ENCODE data around the gene GRAP2. TPM values are rescaled to one million over a fixed set of nuclear protein-coding genes. Genes with fewer than 3 reads are reported as not detected.

The GRAP2 gene
- total RNA-seq, 2 experiments from 2014 or later, result 37.7 to 38.1 TPM

- ChIA-PET CTCF (interaction anchor here (0.6 to 3.2 kb wide), 10 partner anchors 8 to 608 kb away, joined by 3 to 18 read pairs (median 7); no protein-coding TSS in a partner anchor), POLR2A (interaction anchor here (1.2 to 11.3 kb wide), 3 partner anchors 16 to 67 kb away, joined by 3 to 219 read pairs (median 4); no protein-coding TSS in a partner anchor)
- no peak overlapping the region for H3K27ac Mint-ChIP-seq
- H3K4me3 Mint-ChIP-seq, result no peak overlapping the region
- peaks cover 4% of the 10 kb centered on the region for H3K36me3 Mint-ChIP-seq
- intact Hi-C loops (cut with micrococcal nuclease), result no loop called here
- H3K4me1 Mint-ChIP-seq (ENCODE audit: low read depth), result peaks cover 47% of the 10 kb centered on the region
- H3K27me3 Mint-ChIP-seq, result no peaks in the 10 kb centered on the region
- no peak for DNase-seq
- no peaks in the 10 kb centered on the region for H3K9me3 Mint-ChIP-seq
Measured at GRCh38 chr22:39926753-39927152, 25.9 kb downstream of the GRAP2 start.

DNA sequence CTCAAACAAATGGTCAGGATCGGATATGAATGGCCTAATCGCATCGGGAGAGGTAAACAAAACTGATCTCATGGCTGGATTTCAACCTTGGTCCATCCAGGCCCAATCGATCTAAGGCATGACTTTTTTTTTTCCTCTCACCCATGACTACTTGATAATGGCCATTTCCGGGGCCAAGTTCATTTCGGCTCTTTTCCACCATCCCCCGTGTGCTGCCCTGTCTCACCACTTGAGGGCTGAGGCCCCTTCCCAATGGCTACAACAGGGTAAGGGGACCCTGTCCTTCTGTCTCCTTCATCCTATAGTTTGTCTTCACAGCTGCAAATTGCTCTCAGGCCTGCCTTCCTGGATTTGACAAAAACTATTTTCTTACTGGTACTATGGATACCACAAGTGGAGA is 26.7 kb downstream of the GRAP2 start:
- Mint-ChIP-seq H3K4me3 (no peak overlapping the region), H3K9me3 (no peaks in the 10 kb centered on the region), H3K27ac (no peak overlapping the region), H3K4me1 (ENCODE audit: low read depth) (peaks cover 44% of the 10 kb centered on the region), H3K27me3 (no peaks in the 10 kb centered on the region), H3K36me3 (peaks cover 4% of the 10 kb centered on the region)
- intact Hi-C loops (cut with micrococcal nuclease), result no loop called here
- ChIA-PET CTCF (interaction anchor here (1.2 to 3.2 kb wide), 5 partner anchors 11 to 393 kb away, joined by 3 to 18 read pairs (median 9); no protein-coding TSS in a partner anchor), POLR2A (interaction anchor here (0.6 to 11.3 kb wide), 3 partner anchors 17 to 430 kb away, joined by 3 to 219 read pairs (median 3); no protein-coding TSS in a partner anchor)
- DNase-seq, result peak; percentile 62

GRCh38 chr22:39928536-39929520 is 27.9 kb downstream of the GRAP2 start:
- H3K27me3 Mint-ChIP-seq, result no peaks in the 10 kb centered on the region
- ChIA-PET CTCF (interaction anchor here (0.5 to 2.6 kb wide), 11 partner anchors 11 to 400 kb away, joined by 3 to 11 read pairs (median 4); partner anchors contain the start of gene FAM83F), POLR2A (interaction anchor here (11.3 kb wide), 1 partner anchor 18 kb away, joined by 219 read pairs; no protein-coding TSS in a partner anchor)
- peaks cover 4% of the 10 kb centered on the region for H3K36me3 Mint-ChIP-seq
- H3K27ac Mint-ChIP-seq, result no peak overlapping the region
- intact Hi-C loops (cut with micrococcal nuclease), result loop anchor here (1.0 kb wide), 1 partner anchor 9 kb away; no protein-coding TSS in a partner anchor
- no peak overlapping the region for H3K4me3 Mint-ChIP-seq
- H3K4me1 Mint-ChIP-seq (ENCODE audit: low read depth), result peaks cover 44% of the 10 kb centered on the region
- H3K9me3 Mint-ChIP-seq, result no peaks in the 10 kb centered on the region
- DNase-seq, result no peak

GRCh38 chr22:39931251-39931650 is 30.4 kb downstream of the GRAP2 start:
- ChIA-PET CTCF (no interaction called here), POLR2A (interaction anchor here (11.3 kb wide), 1 partner anchor 21 kb away, joined by 219 read pairs; no protein-coding TSS in a partner anchor)

DNA sequence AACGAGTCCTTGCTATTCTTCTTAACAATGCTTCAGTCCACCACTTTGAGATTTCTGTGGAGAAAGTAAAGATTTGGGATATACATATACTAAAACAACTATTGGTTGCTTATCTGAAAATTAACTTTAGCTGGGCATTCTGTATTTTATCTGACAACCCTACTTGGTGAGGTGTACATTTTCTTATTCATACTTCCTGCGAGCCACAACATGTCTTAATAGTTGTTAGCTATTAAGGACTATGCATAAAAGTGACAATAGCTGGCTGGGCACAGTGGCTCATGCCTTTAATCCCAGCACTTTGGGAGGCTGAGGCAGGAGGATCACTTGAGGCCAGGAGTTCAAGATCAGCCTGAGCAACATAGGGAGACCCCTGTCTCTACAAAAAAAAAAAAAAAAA is 31.3 kb downstream of the GRAP2 start:
- intact Hi-C loops (cut with micrococcal nuclease), result loop anchor here (2.0 to 10.0 kb wide), 3 partner anchors 87 to 413 kb away; partner anchors contain the start of genes ADSL and RPS19BP1
- Mint-ChIP-seq H3K4me3 (peak overlapping the region; percentile 10), H3K27ac (no peak overlapping the region), H3K36me3 (peaks cover under 1% of the 10 kb centered on the region), H3K4me1 (ENCODE audit: low read depth) (peaks cover 49% of the 10 kb centered on the region), H3K9me3 (no peaks in the 10 kb centered on the region), H3K27me3 (no peaks in the 10 kb centered on the region)
- DNase-seq, result no peak
- ChIA-PET POLR2A (interaction anchor here (1.8 kb wide), 1 partner anchor 11 kb away, joined by 10 read pairs; no protein-coding TSS in a partner anchor), CTCF (interaction anchor here (0.6 to 4.4 kb wide), 14 partner anchors 8 to 398 kb away, joined by 3 to 45 read pairs (median 12); no protein-coding TSS in a partner anchor)

More at GRCh38 chr22:39931251-39931650, 30.4 kb downstream of the GRAP2 start:
- Mint-ChIP-seq H3K4me3 (no peak overlapping the region), H3K27me3 (no peaks in the 10 kb centered on the region), H3K4me1 (ENCODE audit: low read depth) (peaks cover 42% of the 10 kb centered on the region), H3K9me3 (no peaks in the 10 kb centered on the region), H3K36me3 (peaks cover 4% of the 10 kb centered on the region), H3K27ac (no peak overlapping the region)
- intact Hi-C loops (cut with micrococcal nuclease), result loop anchor here (10.0 kb wide), 2 partner anchors 86 to 414 kb away; partner anchors contain the start of gene ADSL
- DNase-seq, result peak; percentile 29

GRCh38 chr22:39932918-39933649 is 32.2 kb downstream of the GRAP2 start:
- Mint-ChIP-seq H3K4me3 (peak overlapping the region; percentile 74), H3K36me3 (no peaks in the 10 kb centered on the region), H3K27me3 (no peaks in the 10 kb centered on the region), H3K9me3 (no peaks in the 10 kb centered on the region), H3K27ac (peak overlapping the region; percentile 79), H3K4me1 (ENCODE audit: low read depth) (peaks cover 58% of the 10 kb centered on the region)
- ChIA-PET POLR2A (interaction anchor here (0.7 to 2.3 kb wide), 9 partner anchors 8 to 292 kb away, joined by 3 to 10 read pairs (median 4); no protein-coding TSS in a partner anchor), CTCF (interaction anchor here (0.6 to 4.4 kb wide), 17 partner anchors 9 to 414 kb away, joined by 3 to 45 read pairs (median 10); partner anchors contain the start of gene FAM83F)
- intact Hi-C loops (cut with micrococcal nuclease), result loop anchor here (1.0 to 10.0 kb wide), 5 partner anchors 8 to 412 kb away; partner anchors contain the start of genes ADSL and RPS19BP1
- peak; percentile 76 for DNase-seq

DNA sequence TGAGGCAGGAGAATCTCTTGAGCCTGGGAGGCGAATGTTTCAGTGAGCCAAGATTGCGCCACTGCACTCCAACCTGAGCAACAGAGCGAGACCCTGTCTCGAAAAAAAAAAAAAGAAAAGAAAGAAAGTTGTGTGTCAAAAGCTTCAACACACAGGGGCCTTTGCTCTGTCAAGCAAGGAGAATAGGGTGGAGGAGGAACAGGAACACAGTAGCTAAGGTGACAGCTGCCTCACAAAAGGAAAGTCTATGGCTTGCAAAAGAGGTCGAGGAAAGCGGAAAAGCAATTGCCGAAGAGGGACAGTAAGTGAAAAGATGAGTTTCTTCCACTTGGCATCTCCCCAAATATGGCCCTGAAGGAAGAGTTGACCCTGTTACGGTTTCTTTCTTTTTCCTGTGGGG is 32.9 kb downstream of the GRAP2 start:
- ChIA-PET POLR2A (interaction anchor here (1.1 to 2.3 kb wide), 9 partner anchors 8 to 93 kb away, joined by 3 to 10 read pairs (median 3); no protein-coding TSS in a partner anchor), CTCF (interaction anchor here (0.8 to 4.4 kb wide), 14 partner anchors 9 to 399 kb away, joined by 3 to 45 read pairs (median 12); partner anchors contain the start of gene FAM83F)
- Mint-ChIP-seq H3K4me3 (peak overlapping the region; percentile 74), H3K27me3 (no peaks in the 10 kb centered on the region), H3K36me3 (no peaks in the 10 kb centered on the region), H3K4me1 (ENCODE audit: low read depth) (peaks cover 65% of the 10 kb centered on the region), H3K27ac (peak overlapping the region; percentile 79), H3K9me3 (no peaks in the 10 kb centered on the region)
- intact Hi-C loops (cut with micrococcal nuclease), result loop anchor here (1.0 to 10.0 kb wide), 5 partner anchors 8 to 411 kb away; partner anchors contain the start of genes ADSL and RPS19BP1
- DNase-seq, result no peak

DNA sequence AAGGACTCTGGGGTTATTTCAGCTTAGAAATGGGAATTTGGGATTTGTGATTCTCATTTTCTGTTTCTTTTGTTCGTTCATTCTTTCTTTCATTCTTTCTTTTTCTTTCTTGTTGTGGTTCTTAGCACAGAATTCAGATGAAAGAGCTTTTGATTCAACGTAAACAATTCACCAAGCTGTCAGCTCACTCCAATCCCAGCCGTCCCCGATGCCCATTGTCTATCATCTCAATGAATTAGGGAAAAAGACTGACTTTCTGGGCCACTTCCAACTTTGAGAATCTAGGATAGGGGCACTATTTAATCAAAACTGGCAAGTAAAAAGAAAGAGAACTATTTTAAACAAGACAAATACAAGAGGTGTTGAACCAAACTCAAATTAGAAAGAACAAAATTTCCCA is 34.2 kb downstream of the GRAP2 start:
- H3K36me3 Mint-ChIP-seq, result no peaks in the 10 kb centered on the region
- POLR2A ChIA-PET, result interaction anchor here (0.6 to 2.3 kb wide), 10 partner anchors 10 to 109 kb away, joined by 3 to 5 read pairs (median 3); no protein-coding TSS in a partner anchor
- peaks cover 76% of the 10 kb centered on the region for H3K4me1 Mint-ChIP-seq (ENCODE audit: low read depth)
- no peaks in the 10 kb centered on the region for H3K27me3 Mint-ChIP-seq
- peak overlapping the region; percentile 74 for H3K4me3 Mint-ChIP-seq
- no peak for DNase-seq
- H3K9me3 Mint-ChIP-seq, result no peaks in the 10 kb centered on the region
- intact Hi-C loops (cut with micrococcal nuclease), result loop anchor here (5.0 to 10.0 kb wide), 3 partner anchors 33 to 410 kb away; partner anchors contain the start of genes ADSL and GRAP2
- CTCF ChIA-PET, result interaction anchor here (0.7 to 4.4 kb wide), 10 partner anchors 8 to 370 kb away, joined by 3 to 45 read pairs (median 3); no protein-coding TSS in a partner anchor
- H3K27ac Mint-ChIP-seq, result peak overlapping the region; percentile 79

- Mint-ChIP-seq H3K36me3 (no peaks in the 10 kb centered on the region), H3K27ac (peak overlapping the region; percentile 86), H3K4me3 (peak overlapping the region; percentile 74)
Measured at GRCh38 chr22:39935612-39936011, 34.7 kb downstream of the GRAP2 start.

DNA sequence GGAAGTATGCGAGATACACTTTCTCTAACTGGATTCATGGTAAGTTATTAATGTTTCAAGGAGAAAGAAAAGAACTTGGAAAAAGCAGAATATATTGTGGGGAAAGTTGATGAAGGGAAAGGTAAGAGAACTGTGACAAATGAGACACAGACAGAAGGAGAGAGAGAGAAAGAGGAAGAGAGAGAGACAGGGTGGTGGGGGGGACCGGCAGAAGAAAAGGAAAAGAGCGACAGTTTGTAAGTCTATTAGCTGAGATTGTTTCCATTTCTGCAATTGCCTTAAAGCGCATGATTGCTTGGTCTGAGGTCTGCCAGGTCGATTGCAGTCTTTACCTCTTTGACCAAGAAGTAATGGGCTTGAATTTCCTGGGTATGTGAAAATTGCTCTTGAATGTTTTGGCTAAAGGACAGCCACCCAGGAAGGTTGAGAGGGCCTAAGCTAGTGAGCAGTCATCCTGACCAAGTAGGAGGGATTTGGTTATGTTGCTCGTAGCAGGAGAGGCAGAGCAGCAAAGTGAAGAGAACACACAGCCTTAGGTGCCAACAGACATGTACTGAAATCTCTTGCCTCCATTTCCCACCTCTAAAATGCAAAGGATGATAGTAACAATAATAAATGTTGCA is 35.8 kb downstream of the GRAP2 start:
- intact Hi-C loops (cut with micrococcal nuclease), result loop anchor here (5.0 to 10.0 kb wide), 3 partner anchors 34 to 408 kb away; partner anchors contain the start of genes ADSL and GRAP2
- H3K27ac Mint-ChIP-seq, result peak overlapping the region; percentile 86
- ChIA-PET CTCF (interaction anchor here (0.8 to 4.5 kb wide), 6 partner anchors 10 to 411 kb away, joined by 3 to 28 read pairs (median 4); no protein-coding TSS in a partner anchor), POLR2A (no interaction called here)
- H3K27me3 Mint-ChIP-seq, result no peaks in the 10 kb centered on the region
- H3K36me3 Mint-ChIP-seq, result no peaks in the 10 kb centered on the region
- peaks cover 89% of the 10 kb centered on the region for H3K4me1 Mint-ChIP-seq (ENCODE audit: low read depth)
- H3K4me3 Mint-ChIP-seq, result peak overlapping the region; percentile 74
- no peaks in the 10 kb centered on the region for H3K9me3 Mint-ChIP-seq
- DNase-seq, result no peak

More at GRCh38 chr22:39935612-39936011, 34.7 kb downstream of the GRAP2 start:
- H3K4me1 Mint-ChIP-seq (ENCODE audit: low read depth), result peaks cover 81% of the 10 kb centered on the region
- DNase-seq, result no peak
- H3K9me3 Mint-ChIP-seq, result no peaks in the 10 kb centered on the region
- no peaks in the 10 kb centered on the region for H3K27me3 Mint-ChIP-seq
- intact Hi-C loops (cut with micrococcal nuclease), result loop anchor here (5.0 to 10.0 kb wide), 3 partner anchors 33 to 409 kb away; partner anchors contain the start of genes ADSL and GRAP2
- ChIA-PET POLR2A (interaction anchor here (0.6 to 2.3 kb wide), 6 partner anchors 10 to 39 kb away, joined by 3 to 5 read pairs (median 4); no protein-coding TSS in a partner anchor), CTCF (interaction anchor here (1.1 to 4.4 kb wide), 8 partner anchors 9 to 89 kb away, joined by 3 to 45 read pairs (median 5); no protein-coding TSS in a partner anchor)
